ENCODE results near the gene CLPTM1L. TPM values are rescaled to one million over a fixed set of nuclear protein-coding genes. Genes with fewer than 3 reads are reported as not detected.

Gene CLPTM1L
- total and polyA plus RNA-seq, 2 donors from 2014 or later = 96.6 to 135 TPM

- FAIRE-seq = no peak
- Histone ChIP-seq H3K27ac (ENCODE audit: low read depth in 2 of 2, low read length in 2 of 2) (no peak overlapping the region), H3K9me3 (ENCODE audit: control insufficient read depth in 2 of 3, insufficient read depth in 1 of 3, low read length in 3 of 3) (no peaks in the 10 kb centered on the region), H3K36me3 (ENCODE audit: control insufficient read depth in 2 of 3, insufficient read depth in 3 of 3, low read length in 3 of 3) (no peaks in the 10 kb centered on the region), H3K9ac (ENCODE audit: low read length in 3 of 3) (no peak overlapping the region), H3K27me3 (ENCODE audit: control insufficient read depth, insufficient read depth, low read length) (peaks cover 5% of the 10 kb centered on the region), H3K4me1 (ENCODE audit: control insufficient read depth in 2 of 3, insufficient read depth in 2 of 3, low read depth in 1 of 3, low read length in 3 of 3) (peaks cover 0 to 2% (median 0%) of the 10 kb centered on the region in 3 donors), H3K4me3 (ENCODE audit: low read length in 3 of 3) (no peak overlapping the region)
- intact Hi-C loops (cut with DNase I) = no loop called here
- TF ChIP-seq CTCF (IDR thresholded peaks at IDR 0.05; ENCODE audit: borderline replicate concordance, extremely low read depth, insufficient read depth) = no peak
- DNase-seq = peak in 2 of 5 donors; percentile 7 to 68
Measured at GRCh38 chr5:1298723-1299510, 46.0 kb downstream of the CLPTM1L start.

- Histone ChIP-seq H3K4me3 (ENCODE audit: low read length in 3 of 3) (no peak overlapping the region), H3K9ac (ENCODE audit: low read length in 3 of 3) (no peak overlapping the region), H3K4me1 (ENCODE audit: control insufficient read depth in 2 of 3, insufficient read depth in 2 of 3, low read depth in 1 of 3, low read length in 3 of 3) (peaks cover 0 to 2% (median 0%) of the 10 kb centered on the region in 3 donors), H3K9me3 (ENCODE audit: control insufficient read depth in 2 of 3, insufficient read depth in 1 of 3, low read length in 3 of 3) (no peaks in the 10 kb centered on the region), H3K36me3 (ENCODE audit: control insufficient read depth in 2 of 3, insufficient read depth in 3 of 3, low read length in 3 of 3) (no peaks in the 10 kb centered on the region), H3K27ac (ENCODE audit: low read depth in 2 of 2, low read length in 2 of 2) (no peak overlapping the region), H3K27me3 (ENCODE audit: control insufficient read depth, insufficient read depth, low read length) (peaks cover 5% of the 10 kb centered on the region)
- no peak for FAIRE-seq
- TF ChIP-seq CTCF (IDR thresholded peaks at IDR 0.05; ENCODE audit: borderline replicate concordance, extremely low read depth, insufficient read depth) = no peak
- intact Hi-C loops (cut with DNase I) = no loop called here
- peak in 2 of 5 donors; percentile 1 to 55 for DNase-seq
Measured at GRCh38 chr5:1298067-1298551, 46.8 kb downstream of the CLPTM1L start.

- TF ChIP-seq CTCF (IDR thresholded peaks at IDR 0.05; ENCODE audit: borderline replicate concordance, extremely low read depth, insufficient read depth) = no peak
- peak in 1 of 5 donors; percentile 14 for DNase-seq
- intact Hi-C loops (cut with DNase I) = no loop called here
Measured at GRCh38 chr5:1297243-1297642, 47.7 kb downstream of the CLPTM1L start.

More at GRCh38 chr5:1297243-1297642, 47.7 kb downstream of the CLPTM1L start:
- no peaks in the 10 kb centered on the region for H3K36me3 ChIP-seq (ENCODE audit: control insufficient read depth in 2 of 3, insufficient read depth in 3 of 3, low read length in 3 of 3)
- H3K9ac ChIP-seq (ENCODE audit: low read length in 3 of 3) = no peak overlapping the region
- no peak overlapping the region for H3K27ac ChIP-seq (ENCODE audit: low read depth in 2 of 2, low read length in 2 of 2)
- no peaks in the 10 kb centered on the region for H3K9me3 ChIP-seq (ENCODE audit: control insufficient read depth in 2 of 3, insufficient read depth in 1 of 3, low read length in 3 of 3)
- H3K4me1 ChIP-seq (ENCODE audit: control insufficient read depth in 2 of 3, insufficient read depth in 2 of 3, low read depth in 1 of 3, low read length in 3 of 3) = peaks cover 0 to 2% (median 0%) of the 10 kb centered on the region in 3 donors
- peaks cover 5% of the 10 kb centered on the region for H3K27me3 ChIP-seq (ENCODE audit: control insufficient read depth, insufficient read depth, low read length)
- no peak overlapping the region for H3K4me3 ChIP-seq (ENCODE audit: low read length in 3 of 3)
- no peak for FAIRE-seq

All from kidney (tissue), 14 donors.